Tibial artery (tissue), 4 donors: ENCODE results near the gene ASB9.

Experiments
- DNase-seq, 2 donors: peaks; one replicate each; pipeline ENCODE4 v3.0.0-alpha.2; 2019
- H3K27ac ChIP-seq, 2 donors: fragments of 200-600 bp; sonication (generic) in 1 of 2; 1 replicate in 1 of 2; 2 replicates in 1 of 2; pipeline ENCODE4 v1.5.1; 2018 to 2019; ENCODE audit warnings: mild to moderate bottlenecking in 1 of 2
- H3K27me3 ChIP-seq, 2 donors: fragments of 200-600 bp; sonication (generic) in 1 of 2; one replicate each; pipeline versions ENCODE4 v1.5.1 to v1.6.0; 2016 to 2019
- H3K36me3 ChIP-seq, 3 donors: fragments of 200-600 bp; sonication (generic) in 2 of 3; one replicate each; pipeline ENCODE4 v1.5.1; 2016 to 2019; ENCODE audit warnings: mild to moderate bottlenecking in 2 of 3
- H3K4me1 ChIP-seq, 4 donors: fragments of 200-600 bp; sonication (generic) in 2 of 4; 1 replicate in 3 of 4; 2 replicates in 1 of 4; pipeline ENCODE4 v1.5.1; 2016 to 2019
- H3K4me3 ChIP-seq, 2 donors: fragments of 200-600 bp; sonication (generic) in 1 of 2; 1 replicate in 1 of 2; 2 replicates in 1 of 2; pipeline ENCODE4 v1.5.1; 2018 to 2019; ENCODE audit warnings: mild to moderate bottlenecking in 2 of 2
- H3K9me3 ChIP-seq, 3 donors: fragments of 200-600 bp; sonication (generic) in 1 of 3; one replicate each; pipeline ENCODE4 v1.5.1; 2016 to 2019
- intact Hi-C: fragments of 100-400 bp; cut with DNase I; formaldehyde crosslinking; loops from one replicate; pipeline ENCODE4 v1.15.0; 2023; ENCODE audit warnings: low total_unique reads
- TF ChIP-seq, protein P1 (sequence below), 2 experiments: fragments of 200-600 bp in 1 of 2; fragments of 450-650 bp in 1 of 2; IDR thresholded peaks; one replicate each; pipeline ENCODE4 v1.5.1; 2017 to 2019; ENCODE audit warnings: antibody characterized with exemption in 2 of 2, mild to moderate bottlenecking in 1 of 2, moderate library complexity in 1 of 2

Gene ASB9

DNA sequence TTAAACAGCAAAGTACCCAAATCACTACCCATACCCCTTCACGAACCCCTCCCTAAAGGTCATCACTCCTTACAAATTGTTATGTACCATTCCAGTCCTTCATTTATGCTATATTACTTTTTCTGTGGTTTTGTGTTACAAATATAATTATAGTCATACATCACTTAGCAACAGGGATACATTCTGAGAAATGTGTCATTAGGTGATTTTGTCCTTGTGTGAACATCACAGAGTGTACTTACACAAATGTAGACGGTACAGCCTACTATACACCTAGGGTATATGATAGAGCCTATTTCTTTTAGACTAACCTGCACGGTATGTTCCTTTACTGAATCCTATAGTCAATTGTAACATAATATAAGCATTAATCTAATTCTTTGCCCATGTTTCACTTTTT is 61.9 kb downstream of the ASB9 start:
- H3K4me1 ChIP-seq = no peaks in the 10 kb centered on the region
- no peaks in the 10 kb centered on the region for H3K27me3 ChIP-seq
- H3K4me3 ChIP-seq = no peak overlapping the region
- intact Hi-C loops = no loop called here
- DNase-seq = no peak
- H3K36me3 ChIP-seq = no peaks in the 10 kb centered on the region
- no peaks in the 10 kb centered on the region for H3K9me3 ChIP-seq
- TF ChIP-seq, protein P1, sequence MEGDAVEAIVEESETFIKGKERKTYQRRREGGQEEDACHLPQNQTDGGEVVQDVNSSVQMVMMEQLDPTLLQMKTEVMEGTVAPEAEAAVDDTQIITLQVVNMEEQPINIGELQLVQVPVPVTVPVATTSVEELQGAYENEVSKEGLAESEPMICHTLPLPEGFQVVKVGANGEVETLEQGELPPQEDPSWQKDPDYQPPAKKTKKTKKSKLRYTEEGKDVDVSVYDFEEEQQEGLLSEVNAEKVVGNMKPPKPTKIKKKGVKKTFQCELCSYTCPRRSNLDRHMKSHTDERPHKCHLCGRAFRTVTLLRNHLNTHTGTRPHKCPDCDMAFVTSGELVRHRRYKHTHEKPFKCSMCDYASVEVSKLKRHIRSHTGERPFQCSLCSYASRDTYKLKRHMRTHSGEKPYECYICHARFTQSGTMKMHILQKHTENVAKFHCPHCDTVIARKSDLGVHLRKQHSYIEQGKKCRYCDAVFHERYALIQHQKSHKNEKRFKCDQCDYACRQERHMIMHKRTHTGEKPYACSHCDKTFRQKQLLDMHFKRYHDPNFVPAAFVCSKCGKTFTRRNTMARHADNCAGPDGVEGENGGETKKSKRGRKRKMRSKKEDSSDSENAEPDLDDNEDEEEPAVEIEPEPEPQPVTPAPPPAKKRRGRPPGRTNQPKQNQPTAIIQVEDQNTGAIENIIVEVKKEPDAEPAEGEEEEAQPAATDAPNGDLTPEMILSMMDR (IDR thresholded peaks at IDR 0.05) = no peak
- H3K27ac ChIP-seq = no peak overlapping the region

DNA sequence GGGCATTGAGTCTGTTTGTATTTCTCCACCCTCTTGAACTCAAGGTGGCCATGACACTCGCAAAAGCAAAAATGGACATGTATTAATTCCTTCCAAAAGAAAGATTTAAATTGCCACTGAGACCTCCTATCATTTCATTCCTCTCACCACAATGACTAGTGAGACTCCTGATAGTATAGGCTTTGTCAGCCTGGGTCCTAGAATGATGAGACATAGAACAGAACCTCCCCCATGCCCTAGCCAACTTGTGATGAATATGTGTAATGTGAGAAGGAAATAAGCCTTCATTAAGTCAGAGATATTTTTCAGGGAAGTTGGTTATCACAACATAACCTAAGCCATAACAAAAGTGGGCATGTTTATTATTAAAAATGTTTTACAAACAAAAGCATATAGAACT is 62.5 kb downstream of the ASB9 start:
- Histone ChIP-seq H3K4me1 (no peaks in the 10 kb centered on the region), H3K36me3 (no peaks in the 10 kb centered on the region), H3K4me3 (no peak overlapping the region), H3K27ac (no peak overlapping the region), H3K9me3 (no peaks in the 10 kb centered on the region), H3K27me3 (no peaks in the 10 kb centered on the region)
- TF ChIP-seq, protein P1 (IDR thresholded peaks at IDR 0.05) = no peak
- intact Hi-C loops = no loop called here
- DNase-seq = no peak

DNA sequence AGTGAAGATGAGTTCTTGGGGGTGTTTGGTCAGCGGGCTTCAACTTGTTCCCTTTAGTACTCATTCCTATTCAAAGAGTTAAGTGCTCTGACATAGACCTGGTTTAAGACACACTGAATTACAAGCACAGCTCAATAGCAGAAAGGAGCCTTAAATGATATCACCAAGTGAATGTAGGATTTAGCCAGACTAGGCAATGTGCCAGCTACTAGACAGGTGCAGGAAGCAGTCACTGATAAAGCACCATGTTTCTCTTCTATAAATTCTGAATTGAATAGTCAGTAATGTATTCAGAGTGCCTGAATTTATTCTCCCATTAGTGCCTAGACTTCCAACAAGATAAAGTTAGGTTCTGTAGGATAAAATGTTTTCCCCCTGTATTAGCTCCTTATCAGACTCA is 63.6 kb downstream of the ASB9 start:
- no peak overlapping the region for H3K4me3 ChIP-seq
- H3K4me1 ChIP-seq = no peaks in the 10 kb centered on the region
- H3K36me3 ChIP-seq = no peaks in the 10 kb centered on the region
- intact Hi-C loops = no loop called here
- no peaks in the 10 kb centered on the region for H3K27me3 ChIP-seq
- TF ChIP-seq, protein P1 (IDR thresholded peaks at IDR 0.05) = no peak
- H3K27ac ChIP-seq = no peak overlapping the region
- H3K9me3 ChIP-seq = no peaks in the 10 kb centered on the region
- DNase-seq = no peak

DNA sequence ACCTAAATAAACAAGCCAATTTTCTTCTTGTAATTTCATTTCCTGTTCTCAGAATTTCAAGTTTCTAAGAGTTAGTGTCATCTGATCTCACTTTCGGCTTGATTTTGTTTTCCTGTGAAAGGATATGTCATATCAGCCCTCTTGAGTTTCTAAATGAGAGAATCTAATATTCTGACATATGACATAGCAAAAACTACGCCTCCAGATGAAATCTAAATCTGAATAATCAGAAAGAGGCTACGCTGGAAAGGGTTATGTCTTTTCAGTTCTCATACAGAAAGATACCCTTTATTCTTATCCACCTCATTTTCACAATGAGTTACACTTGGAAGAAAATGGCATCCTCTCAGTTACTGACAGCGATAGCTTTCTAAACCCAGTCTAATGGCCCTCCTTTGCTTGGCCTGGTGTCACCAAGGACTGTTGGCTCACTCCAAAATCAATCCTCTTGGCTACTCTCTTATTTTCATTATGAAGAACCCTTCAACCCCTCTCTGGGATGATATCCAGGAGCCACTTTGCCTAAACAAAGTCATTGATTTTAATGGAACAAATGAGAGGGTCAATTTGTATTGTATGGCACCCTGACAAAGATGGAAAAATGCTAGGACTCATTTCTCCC is 65.6 kb downstream of the ASB9 start:
- Histone ChIP-seq H3K36me3 (no peaks in the 10 kb centered on the region), H3K9me3 (no peaks in the 10 kb centered on the region), H3K27me3 (no peaks in the 10 kb centered on the region), H3K27ac (no peak overlapping the region), H3K4me1 (no peaks in the 10 kb centered on the region), H3K4me3 (no peak overlapping the region)
- intact Hi-C loops = no loop called here
- DNase-seq = no peak
- TF ChIP-seq, protein P1 (IDR thresholded peaks at IDR 0.05) = no peak

DNA sequence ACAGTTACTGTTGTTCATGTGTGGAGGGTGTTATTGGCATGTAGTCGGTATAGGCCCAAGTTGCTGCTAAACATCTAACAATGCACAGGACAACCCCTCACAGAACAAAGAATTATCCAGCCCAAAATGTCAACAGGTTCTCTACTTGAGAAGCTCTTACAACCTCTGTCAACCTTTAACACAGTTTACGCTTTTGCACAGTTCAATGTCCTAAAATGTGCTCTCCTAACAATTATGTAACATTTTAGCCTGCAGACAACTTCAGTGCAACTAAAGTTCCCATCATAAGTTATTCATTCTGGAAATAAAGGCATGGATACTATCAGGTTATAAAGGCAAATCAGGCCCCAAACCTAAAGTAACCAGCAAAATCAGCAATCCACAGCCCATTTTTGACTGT is 66.2 kb downstream of the ASB9 start:
- Histone ChIP-seq H3K27ac (no peak overlapping the region), H3K9me3 (no peaks in the 10 kb centered on the region), H3K36me3 (no peaks in the 10 kb centered on the region), H3K27me3 (no peaks in the 10 kb centered on the region), H3K4me3 (no peak overlapping the region), H3K4me1 (no peaks in the 10 kb centered on the region)
- TF ChIP-seq, protein P1 (IDR thresholded peaks at IDR 0.05) = no peak
- intact Hi-C loops = no loop called here
- no peak for DNase-seq
